ENCODE data around the gene FAM210A. TPM values are rescaled to one million over a fixed set of nuclear protein-coding genes. Genes with fewer than 3 reads are reported as not detected.

The FAM210A gene
- total RNA-seq, 1 donor from 2014 or later = 15.1 TPM

- Mint-ChIP-seq H3K4me1 (peaks cover 10% of the 10 kb centered on the region), H3K27me3 (ENCODE audit: insufficient read depth, low read depth) (peaks cover 9% of the 10 kb centered on the region), H3K27ac (no peak overlapping the region), H3K36me3 (peaks cover 5% of the 10 kb centered on the region), H3K4me3 (no peak overlapping the region), H3K9me3 (no peaks in the 10 kb centered on the region)
- no peak overlapping the region for H3K9ac ChIP-seq
- H3K4me2 ChIP-seq = no peak overlapping the region
- no peak for DNase-seq (ENCODE audit: low spot score)
- no peaks in the 10 kb centered on the region for H3F3A ChIP-seq (ENCODE audit: low read depth)
- TF ChIP-seq EZH2 (IDR thresholded peaks at IDR 0.05) = no peak
- no peak for TF ChIP-seq CTCF (IDR thresholded peaks at IDR 0.05)
- TF ChIP-seq EZH2phosphoT487 (IDR thresholded peaks at IDR 0.05) = no peak
- no peaks in the 10 kb centered on the region for H3K4me1 ChIP-seq
- H3K4me3 ChIP-seq = no peak overlapping the region
- H4K20me1 ChIP-seq (ENCODE audit: low read depth) = no peaks in the 10 kb centered on the region
- no peak overlapping the region for H2AFZ ChIP-seq (replicated peaks)
- H3K79me2 ChIP-seq (ENCODE audit: low read depth) = no peaks in the 10 kb centered on the region
- H3K27ac ChIP-seq = no peak overlapping the region
- H3K9me3 ChIP-seq (ENCODE audit: low read depth) = no peaks in the 10 kb centered on the region
- no peaks in the 10 kb centered on the region for H3K36me3 ChIP-seq
- H3K27me3 ChIP-seq = no peaks in the 10 kb centered on the region
These were observed 65.1 kb downstream of the FAM210A start for GRCh38 chr18:13661051-13661778.

- H3K4me1 ChIP-seq = no peaks in the 10 kb centered on the region
- TF ChIP-seq EZH2phosphoT487 (IDR thresholded peaks at IDR 0.05) = no peak
- no peak for TF ChIP-seq EZH2 (IDR thresholded peaks at IDR 0.05)
- no peak for TF ChIP-seq CTCF (IDR thresholded peaks at IDR 0.05)
- peaks cover 5% of the 10 kb centered on the region for H3K36me3 Mint-ChIP-seq
These were observed 65.8 kb downstream of the FAM210A start for GRCh38 chr18:13660510-13660909.

GRCh38 chr18:13658436-13659204, 67.7 kb downstream of the FAM210A start:
- H3K9me3 ChIP-seq (ENCODE audit: low read depth) = no peaks in the 10 kb centered on the region
- DNase-seq (ENCODE audit: low spot score) = no peak
- no peaks in the 10 kb centered on the region for H3K27me3 ChIP-seq
- H3K36me3 ChIP-seq = no peaks in the 10 kb centered on the region
- no peak overlapping the region for H3K27ac ChIP-seq
- Mint-ChIP-seq H3K9me3 (no peaks in the 10 kb centered on the region), H3K27ac (no peak overlapping the region), H3K36me3 (peaks cover 5% of the 10 kb centered on the region), H3K4me3 (no peak overlapping the region), H3K4me1 (peaks cover 13% of the 10 kb centered on the region), H3K27me3 (ENCODE audit: insufficient read depth, low read depth) (peaks cover 6% of the 10 kb centered on the region)
- no peaks in the 10 kb centered on the region for H4K20me1 ChIP-seq (ENCODE audit: low read depth)
- no peak overlapping the region for H3K9ac ChIP-seq
- peaks cover 7% of the 10 kb centered on the region for H3K4me1 ChIP-seq
- no peak overlapping the region for H3K4me3 ChIP-seq
- no peak overlapping the region for H2AFZ ChIP-seq (replicated peaks)
- H3K79me2 ChIP-seq (ENCODE audit: low read depth) = no peaks in the 10 kb centered on the region
- TF ChIP-seq EZH2 (IDR thresholded peaks at IDR 0.05) (no peak), CTCF (IDR thresholded peaks at IDR 0.05) (no peak), EZH2phosphoT487 (IDR thresholded peaks at IDR 0.05) (no peak)
- no peaks in the 10 kb centered on the region for H3F3A ChIP-seq (ENCODE audit: low read depth)
- H3K4me2 ChIP-seq = no peak overlapping the region

More at GRCh38 chr18:13660510-13660909, 65.8 kb downstream of the FAM210A start:
- Mint-ChIP-seq H3K4me1 (peaks cover 10% of the 10 kb centered on the region), H3K27me3 (ENCODE audit: insufficient read depth, low read depth) (peaks cover 9% of the 10 kb centered on the region), H3K4me3 (no peak overlapping the region), H3K9me3 (no peaks in the 10 kb centered on the region), H3K27ac (no peak overlapping the region)
- no peaks in the 10 kb centered on the region for H3K36me3 ChIP-seq
- no peak overlapping the region for H3K27ac ChIP-seq
- no peak overlapping the region for H3K9ac ChIP-seq
- no peaks in the 10 kb centered on the region for H3K9me3 ChIP-seq (ENCODE audit: low read depth)
- H3K79me2 ChIP-seq (ENCODE audit: low read depth) = no peaks in the 10 kb centered on the region
- DNase-seq (ENCODE audit: low spot score) = no peak
- no peak overlapping the region for H3K4me2 ChIP-seq
- H3F3A ChIP-seq (ENCODE audit: low read depth) = no peaks in the 10 kb centered on the region
- H4K20me1 ChIP-seq (ENCODE audit: low read depth) = no peaks in the 10 kb centered on the region
- H3K4me3 ChIP-seq = no peak overlapping the region
- H2AFZ ChIP-seq (replicated peaks) = no peak overlapping the region
- no peaks in the 10 kb centered on the region for H3K27me3 ChIP-seq
